B cell (primary cell): ENCODE measurements around the gene PFN3. TPM values are rescaled to one million over a fixed set of nuclear protein-coding genes. Genes with fewer than 3 reads are reported as not detected.
A peak's percentile ranks its signal among the peaks of the same experiment; 100 is the strongest.

Experiments used
- ATAC-seq: fragments of 200-7000 bp; cut with Tn5 transposase; one replicate; pipeline ENCODE4 v1.10.0; 2021; ENCODE audit warnings: low read depth, mild to moderate bottlenecking, moderate number of reproducible peaks, moderate library complexity
- CTCF ChIA-PET: fragments of 350-600 bp; sonication (Branson Sonifier 250); formaldehyde crosslinking; loops from one replicate; lab custom pipeline; 2021; ENCODE audit warnings: antibody characterized with exemption, inconsistent platforms; lab: Charles Lee
- POLR2A ChIA-PET: fragments of 350-600 bp; sonication (Branson Sonifier 250); formaldehyde crosslinking; loops from one replicate; lab custom pipeline; 2021; ENCODE audit warnings: antibody characterized with exemption; lab: Charles Lee
- DNase-seq: peaks from one replicate; pipeline ENCODE4 v3.0.0; 2013
- H2AFZ ChIP-seq: 2 replicates; pipeline ENCODE4 v1.6.1; 2012; ENCODE audit warnings: mild to moderate bottlenecking, low read depth, low read length; ENCODE audit not compliant: insufficient read depth, poor library complexity, severe bottlenecking
- H3K27ac ChIP-seq, 2 donors: 1 replicate in 1 of 2; 2 replicates in 1 of 2; pipeline ENCODE4 v1.5.1; 2012 to 2013; ENCODE audit warnings: low read length in 2 of 2, mild to moderate bottlenecking in 2 of 2, moderate library complexity in 1 of 2
- H3K27me3 ChIP-seq, 4 experiments: fragments of 200-600 bp in 1 of 4; sonication (generic) in 1 of 4; replicated peaks in 1 of 4; 1 replicate in 2 of 4; 2 replicates in 2 of 4; pipeline versions ENCODE4 v1.6.1 to v1.7.0; 2013 to 2016; ENCODE audit warnings: low read length in 3 of 4, mild to moderate bottlenecking in 2 of 4, mixed read lengths in 1 of 4, moderate library complexity in 1 of 4; ENCODE audit not compliant: insufficient read depth in 4 of 4, control insufficient read depth in 3 of 4; ENCODE audit errors: control extremely low read depth in 1 of 4
- H3K36me3 ChIP-seq, 2 experiments: replicated peaks in 1 of 2; 1 replicate in 1 of 2; 2 replicates in 1 of 2; pipeline versions ENCODE4 v1.6.1 to v1.7.1; 2013; ENCODE audit warnings: low read length in 1 of 2; ENCODE audit not compliant: insufficient read depth in 2 of 2, control insufficient read depth in 1 of 2; ENCODE audit errors: control extremely low read depth in 1 of 2, extremely low read depth in 1 of 2
- H3K4me1 ChIP-seq, 2 donors: fragments of 200-600 bp in 1 of 2; sonication (generic) in 1 of 2; 1 replicate in 1 of 2; 2 replicates in 1 of 2; pipeline versions ENCODE4 v1.5.1 to v1.6.1; 2013 to 2017; ENCODE audit warnings: low read length in 2 of 2; ENCODE audit not compliant: control insufficient read depth in 2 of 2, insufficient read depth in 2 of 2
- H3K4me2 ChIP-seq: replicated peaks from 2 replicates; pipeline ENCODE3; 2012; ENCODE audit warnings: mild to moderate bottlenecking, low read depth, low read length; ENCODE audit not compliant: poor library complexity, severe bottlenecking
- H3K4me3 ChIP-seq, 5 experiments: fragments of 200-600 bp in 1 of 5; sonication (generic) in 1 of 5; 1 replicate in 3 of 5; 2 replicates in 2 of 5; pipeline versions ENCODE4 v1.5.1 to v1.7.0; 2011 to 2016; ENCODE audit warnings: low read length in 4 of 5, mild to moderate bottlenecking in 4 of 5, low read depth in 2 of 5, control low read depth in 1 of 5, moderate library complexity in 1 of 5; ENCODE audit not compliant: insufficient read depth in 1 of 5; ENCODE audit errors: control extremely low read depth in 1 of 5, extremely low read depth in 1 of 5
- H3K79me2 ChIP-seq: fragments of 200-600 bp; sonication (generic); one replicate; pipeline ENCODE4 v1.6.0; 2016; ENCODE audit warnings: low read length; ENCODE audit not compliant: control insufficient read depth, insufficient read depth
- H3K9ac ChIP-seq: fragments of 200-600 bp; sonication (generic); 2 replicates; pipeline ENCODE4 v1.6.1; 2017; ENCODE audit warnings: mild to moderate bottlenecking, low read length, moderate library complexity
- H3K9me3 ChIP-seq, 3 donors: one replicate each; pipeline versions ENCODE4 v1.6.1 to v1.7.1; 2013; ENCODE audit warnings: low read length in 2 of 3; ENCODE audit not compliant: control insufficient read depth in 2 of 3, insufficient read depth in 1 of 3; ENCODE audit errors: control extremely low read depth in 1 of 3
- H4K20me1 ChIP-seq: 2 replicates; pipeline ENCODE4 v1.6.0; 2012; ENCODE audit warnings: mild to moderate bottlenecking, low read length; ENCODE audit not compliant: insufficient read depth, control insufficient read depth, poor library complexity, severe bottlenecking
- H3K27ac Mint-ChIP-seq: one replicate; pipeline ENCODE4 v1.8.0; 2021; ENCODE audit warnings: mixed read lengths
- H3K27me3 Mint-ChIP-seq: one replicate; pipeline ENCODE4 v1.8.0; 2021; ENCODE audit warnings: mixed read lengths
- H3K4me1 Mint-ChIP-seq: one replicate; pipeline ENCODE4 v1.8.0; 2021; ENCODE audit warnings: mixed read lengths
- H3K4me3 Mint-ChIP-seq: one replicate; pipeline ENCODE4 v1.8.0; 2021; ENCODE audit warnings: mixed read lengths
- H3K9me3 Mint-ChIP-seq: one replicate; pipeline ENCODE4 v1.8.0; 2022; ENCODE audit warnings: mixed read lengths; ENCODE audit not compliant: insufficient read depth
- EZH2 ChIP-seq: IDR thresholded peaks from 2 replicates; pipeline ENCODE4 v1.6.1; 2012; ENCODE audit warnings: borderline replicate concordance, low read depth, mild to moderate bottlenecking, moderate library complexity, low read length; ENCODE audit not compliant: insufficient read depth, poor library complexity, severe bottlenecking
- WGBS: methylation state at CpG from one replicate; pipeline ENCODE4 v1.1.5; 2013; ENCODE audit warnings: missing lambda C conversion rate; ENCODE audit not compliant: insufficient coverage; 5-methylcytosine and 5-hydroxymethylcytosine counted together
- intact Hi-C: fragments of 100-400 bp; cut with micrococcal nuclease; formaldehyde crosslinking; loops from one replicate; pipeline ENCODE4 v1.10.0; 2022
- polyA plus RNA-seq: library from polyadenylated mRNA; depleted of rRNA; stranded (reverse); fragments of >200 nt; gene quantifications from 2 replicates; pipeline ENCODE4 v1.2.3, GENCODE V29; 2012
- total RNA-seq, 2 donors: library from RNA; stranded (reverse); fragments of 120-200 nt in 1 of 2; gene quantifications; 1 replicate in 1 of 2; 2 replicates in 1 of 2; pipeline versions ENCODE4 v1.2.3 to v1.2.4, GENCODE V29; 2013 to 2022
- TF ChIP-seq, protein P1 (sequence below): fragments of 200-600 bp; IDR thresholded peaks from one replicate; pipeline ENCODE4 v1.8.0; 2022; ENCODE audit warnings: antibody characterized with exemption, mild to moderate bottlenecking

PFN3 gene
- total and polyA plus RNA-seq, 2 donors (not counting 1 experiment from before 2014, with no cell fraction given): not detected

DNA sequence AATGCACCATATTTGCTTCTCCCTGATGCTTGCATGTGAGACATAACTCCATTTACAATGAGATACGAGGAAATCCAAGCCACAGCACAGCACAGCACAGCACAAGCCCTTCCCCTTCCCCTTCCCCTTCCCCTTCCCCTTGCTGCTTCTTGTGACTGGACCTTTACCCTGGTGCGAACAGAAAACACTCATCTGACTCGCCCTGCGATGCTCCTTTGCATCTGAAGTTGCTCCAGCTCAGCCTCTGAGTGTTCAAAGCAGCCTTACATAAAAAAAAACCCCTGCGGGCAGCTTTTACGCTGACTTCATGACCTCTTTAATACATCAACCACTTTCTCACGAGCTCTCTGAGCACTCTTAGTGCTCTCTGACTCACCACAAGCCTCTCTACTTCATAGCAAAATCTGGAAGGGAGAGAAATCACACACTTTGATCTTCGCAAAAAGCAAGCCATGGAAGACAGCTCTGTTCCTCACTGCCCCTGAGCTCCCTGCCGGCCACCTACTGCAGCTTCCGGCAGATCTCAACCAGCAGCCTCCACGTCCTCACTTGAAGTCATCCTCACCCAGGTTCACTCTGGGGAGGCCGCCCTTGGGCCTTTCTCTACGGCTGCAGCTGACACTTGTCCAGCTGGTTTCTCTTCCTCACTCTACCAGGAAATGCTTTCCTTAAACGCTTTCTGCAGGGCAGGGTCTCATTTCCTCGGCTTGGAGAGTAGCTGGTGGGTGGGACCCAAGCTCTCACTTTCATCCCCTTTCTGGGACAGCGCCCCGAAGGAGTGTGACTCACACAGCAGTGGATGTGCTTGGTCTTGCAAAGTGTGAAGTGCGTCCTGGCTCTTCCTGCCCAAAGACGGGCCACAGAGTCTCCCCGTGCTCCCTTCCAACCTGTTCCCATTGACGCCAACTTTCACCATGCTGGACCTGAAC is 11.0 kb downstream of the PFN3 start:
- no peak overlapping the region for H3K9ac ChIP-seq
- TF ChIP-seq, protein P1, sequence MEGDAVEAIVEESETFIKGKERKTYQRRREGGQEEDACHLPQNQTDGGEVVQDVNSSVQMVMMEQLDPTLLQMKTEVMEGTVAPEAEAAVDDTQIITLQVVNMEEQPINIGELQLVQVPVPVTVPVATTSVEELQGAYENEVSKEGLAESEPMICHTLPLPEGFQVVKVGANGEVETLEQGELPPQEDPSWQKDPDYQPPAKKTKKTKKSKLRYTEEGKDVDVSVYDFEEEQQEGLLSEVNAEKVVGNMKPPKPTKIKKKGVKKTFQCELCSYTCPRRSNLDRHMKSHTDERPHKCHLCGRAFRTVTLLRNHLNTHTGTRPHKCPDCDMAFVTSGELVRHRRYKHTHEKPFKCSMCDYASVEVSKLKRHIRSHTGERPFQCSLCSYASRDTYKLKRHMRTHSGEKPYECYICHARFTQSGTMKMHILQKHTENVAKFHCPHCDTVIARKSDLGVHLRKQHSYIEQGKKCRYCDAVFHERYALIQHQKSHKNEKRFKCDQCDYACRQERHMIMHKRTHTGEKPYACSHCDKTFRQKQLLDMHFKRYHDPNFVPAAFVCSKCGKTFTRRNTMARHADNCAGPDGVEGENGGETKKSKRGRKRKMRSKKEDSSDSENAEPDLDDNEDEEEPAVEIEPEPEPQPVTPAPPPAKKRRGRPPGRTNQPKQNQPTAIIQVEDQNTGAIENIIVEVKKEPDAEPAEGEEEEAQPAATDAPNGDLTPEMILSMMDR: no peak
- no peak for TF ChIP-seq EZH2
- H3K9me3 ChIP-seq: no peaks in the 10 kb centered on the region
- Mint-ChIP-seq H3K9me3 (no peaks in the 10 kb centered on the region), H3K4me3 (peak overlapping the region; percentile 1), H3K4me1 (peaks cover 27% of the 10 kb centered on the region), H3K27me3 (peaks cover 8% of the 10 kb centered on the region), H3K27ac (peak overlapping the region; percentile 54)
- no peak for ATAC-seq
- peak overlapping the region; percentile 9 for H3K4me2 ChIP-seq
- H4K20me1 ChIP-seq: no peaks in the 10 kb centered on the region
- H3K27me3 ChIP-seq: peaks cover 0 to 5% (median 0%) of the 10 kb centered on the region in 4 experiments
- no peaks in the 10 kb centered on the region for H3K36me3 ChIP-seq
- POLR2A ChIA-PET: interaction anchor here (0.5 to 2.3 kb wide), 4 partner anchors 16 to 207 kb away, joined by 3 to 17 read pairs (median 5); no protein-coding TSS in a partner anchor
- no peak overlapping the region for H3K4me3 ChIP-seq
- H3K4me1 ChIP-seq: peaks cover 14 to 24% of the 10 kb centered on the region in 2 donors
- DNase-seq: no peak
- H2AFZ ChIP-seq: peak overlapping the region; percentile 29
- H3K79me2 ChIP-seq: no peaks in the 10 kb centered on the region
- CTCF ChIA-PET: interaction anchor here (0.7 to 10.1 kb wide), 28 partner anchors 8 to 136 kb away, joined by 3 to 186 read pairs (median 5); partner anchors contain the start of genes DDX41, DOK3, F12 and GRK6
- WGBS: 60% methylated on average over 16 of the region's 21 CpGs
- H3K27ac ChIP-seq: no peak overlapping the region
- intact Hi-C loops: loop anchor here (1.0 to 2.0 kb wide), 6 partner anchors 14 to 681 kb away; partner anchors contain the start of genes PDLIM7 and RGS14
